ENCODE results near the gene CDH23. TPM values are rescaled to one million over a fixed set of nuclear protein-coding genes. Genes with fewer than 3 reads are reported as not detected.
"Not testable (repeated sequence)": the region's sequence is repeated elsewhere in the genome, so short reads cannot be mapped to it uniquely, and the experiment has no call there.

The CDH23 gene
- polyA plus RNA-seq, 1 donor from 2014 or later = 6.6 TPM

GRCh38 chr10:71598621-71599055, 201.9 kb downstream of the CDH23 start:
- Histone ChIP-seq H3K9me3 (ENCODE audit: low read length) (no peaks in the 10 kb centered on the region), H3K79me2 (replicated peaks; ENCODE audit: insufficient read depth, low read length) (no peaks in the 10 kb centered on the region), H3F3A (ENCODE audit: insufficient read depth, low read length, poor library complexity, severe bottlenecking) (no peaks in the 10 kb centered on the region), H3K36me3 (ENCODE audit: insufficient read depth, low read length) (no peaks in the 10 kb centered on the region), H3K4me2 (ENCODE audit: low read length) (no peak overlapping the region), H3K27ac (ENCODE audit: low read length) (no peak overlapping the region), H3K9me2 (ENCODE audit: insufficient read depth, low read length) (no peaks in the 10 kb centered on the region), H3K27me3 (ENCODE audit: insufficient read depth, low read depth, low read length) (no peaks in the 10 kb centered on the region), H2AFZ (ENCODE audit: low read depth, low read length) (no peak overlapping the region), H4K20me1 (ENCODE audit: insufficient read depth) (no peaks in the 10 kb centered on the region), H3K9ac (ENCODE audit: low read length) (no peak overlapping the region), H3K4me3 (ENCODE audit: low read length) (no peak overlapping the region)
- TF ChIP-seq SMC3 (conservative IDR thresholded peaks at IDR 0.05; ENCODE audit: poor library complexity) = no peak
- TF ChIP-seq MXI1 (conservative IDR thresholded peaks at IDR 0.05; ENCODE audit: poor library complexity, severe bottlenecking) = no peak
- no peak for TF ChIP-seq REST (IDR thresholded peaks at IDR 0.05; ENCODE audit: borderline replicate concordance)
- TF ChIP-seq EZH2 (IDR thresholded peaks at IDR 0.05; ENCODE audit: borderline replicate concordance, insufficient read depth, low read length, poor library complexity, severe bottlenecking) = no peak
- no peak for TF ChIP-seq RAD21 (conservative IDR thresholded peaks at IDR 0.05)
- TF ChIP-seq TAF1 (IDR thresholded peaks at IDR 0.05; ENCODE audit: low read depth) = no peak
- no peak for TF ChIP-seq EP300 (conservative IDR thresholded peaks at IDR 0.05; ENCODE audit: poor library complexity, severe bottlenecking)
- no peak for TF ChIP-seq CTCF (IDR thresholded peaks at IDR 0.05; ENCODE audit: poor library complexity, severe bottlenecking)
- TF ChIP-seq POLR2AphosphoS5 (IDR thresholded peaks at IDR 0.05) = no peak

GRCh38 chr10:71599518-71599917, 202.8 kb downstream of the CDH23 start:
- no peak overlapping the region for H3K27ac ChIP-seq (ENCODE audit: low read length)

GRCh38 chr10:71600242-71600641, 203.5 kb downstream of the CDH23 start:
- H3K36me3 ChIP-seq (ENCODE audit: insufficient read depth, low read length); H3K9ac ChIP-seq (ENCODE audit: low read length): not testable (repeated sequence)

More at GRCh38 chr10:71599518-71599917, 202.8 kb downstream of the CDH23 start:
- Histone ChIP-seq H3F3A (ENCODE audit: insufficient read depth, low read length, poor library complexity, severe bottlenecking) (no peaks in the 10 kb centered on the region), H4K20me1 (ENCODE audit: insufficient read depth) (no peaks in the 10 kb centered on the region), H3K79me2 (replicated peaks; ENCODE audit: insufficient read depth, low read length) (no peaks in the 10 kb centered on the region), H3K27me3 (ENCODE audit: insufficient read depth, low read depth, low read length) (no peaks in the 10 kb centered on the region), H3K9me3 (ENCODE audit: low read length) (no peaks in the 10 kb centered on the region), H3K9me2 (ENCODE audit: insufficient read depth, low read length) (no peaks in the 10 kb centered on the region), H3K36me3 (ENCODE audit: insufficient read depth, low read length) (no peaks in the 10 kb centered on the region), H3K4me2 (ENCODE audit: low read length) (no peak overlapping the region), H3K9ac (ENCODE audit: low read length) (no peak overlapping the region), H3K4me3 (ENCODE audit: low read length) (no peak overlapping the region), H2AFZ (ENCODE audit: low read depth, low read length) (no peak overlapping the region)
- TF ChIP-seq TAF1 (IDR thresholded peaks at IDR 0.05; ENCODE audit: low read depth) (no peak), REST (IDR thresholded peaks at IDR 0.05; ENCODE audit: borderline replicate concordance) (no peak), EP300 (conservative IDR thresholded peaks at IDR 0.05; ENCODE audit: poor library complexity, severe bottlenecking) (no peak)

More at GRCh38 chr10:71600242-71600641, 203.5 kb downstream of the CDH23 start:
- not testable (repeated sequence) for H3K9me3 ChIP-seq (ENCODE audit: low read length); H2AFZ ChIP-seq (ENCODE audit: low read depth, low read length); H3K27me3 ChIP-seq (ENCODE audit: insufficient read depth, low read depth, low read length); H3F3A ChIP-seq (ENCODE audit: insufficient read depth, low read length, poor library complexity, severe bottlenecking); H3K4me2 ChIP-seq (ENCODE audit: low read length); H3K79me2 ChIP-seq (replicated peaks; ENCODE audit: insufficient read depth, low read length); H3K4me3 ChIP-seq (ENCODE audit: low read length); H3K9me2 ChIP-seq (ENCODE audit: insufficient read depth, low read length); H3K27ac ChIP-seq (ENCODE audit: low read length); H4K20me1 ChIP-seq (ENCODE audit: insufficient read depth)

Measured in neural cell (in vitro differentiated cells).